T-helper 2 cell treated with Interferon-gamma antibody and Interleukin-4, amounts not matched to agents 5 μg/mL and 100 μg/mL, for 36 hours (primary cell): ENCODE data around the gene HDAC6.

Experiments used
- DNase-seq: peaks from one replicate; pipeline ENCODE4 v3.0.0; 2021; ENCODE audit warnings: low spot score
- H3K27ac Mint-ChIP-seq: one replicate; pipeline ENCODE4 v1.8.0; 2021; ENCODE audit warnings: mild to moderate bottlenecking, mixed read lengths
- H3K27me3 Mint-ChIP-seq: one replicate; pipeline ENCODE4 v1.8.0; 2021; ENCODE audit warnings: low read depth, mixed read lengths
- H3K36me3 Mint-ChIP-seq: one replicate; pipeline ENCODE4 v1.8.0; 2021; ENCODE audit warnings: low read depth, mixed read lengths
- H3K4me1 Mint-ChIP-seq: one replicate; pipeline ENCODE4 v1.8.0; 2021; ENCODE audit warnings: low read depth, mixed read lengths
- H3K4me3 Mint-ChIP-seq: one replicate; pipeline ENCODE4 v1.8.0; 2022; ENCODE audit warnings: mild to moderate bottlenecking, moderate library complexity, mixed read lengths
- H3K9me3 Mint-ChIP-seq: one replicate; pipeline ENCODE4 v1.8.0; 2021; ENCODE audit warnings: mixed read lengths

HDAC6 gene

DNA sequence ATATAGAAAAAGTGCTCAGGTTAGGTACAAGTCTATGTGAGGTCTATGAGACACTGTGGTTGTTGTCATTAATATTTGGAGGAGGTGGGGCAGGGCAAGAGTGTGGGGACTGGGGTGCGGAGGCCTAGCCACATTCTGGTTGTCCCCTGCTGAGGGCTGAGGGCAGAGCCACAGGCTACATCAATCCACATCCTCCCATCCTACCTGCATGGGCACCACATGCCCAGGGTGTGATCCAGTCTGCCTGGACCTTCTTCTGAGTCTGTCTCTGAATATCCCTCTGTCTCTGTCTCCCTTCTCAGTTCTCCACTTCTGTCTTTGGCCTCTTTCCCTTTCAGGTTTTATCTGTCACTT lies 16.7 kb upstream of the HDAC6 start:
- no peak for DNase-seq
- H3K27me3 Mint-ChIP-seq = peaks cover 14% of the 10 kb centered on the region
- no peak overlapping the region for H3K27ac Mint-ChIP-seq
- peaks cover 16% of the 10 kb centered on the region for H3K4me1 Mint-ChIP-seq
- H3K36me3 Mint-ChIP-seq = no peaks in the 10 kb centered on the region
- no peak overlapping the region for H3K4me3 Mint-ChIP-seq
- no peaks in the 10 kb centered on the region for H3K9me3 Mint-ChIP-seq

DNA sequence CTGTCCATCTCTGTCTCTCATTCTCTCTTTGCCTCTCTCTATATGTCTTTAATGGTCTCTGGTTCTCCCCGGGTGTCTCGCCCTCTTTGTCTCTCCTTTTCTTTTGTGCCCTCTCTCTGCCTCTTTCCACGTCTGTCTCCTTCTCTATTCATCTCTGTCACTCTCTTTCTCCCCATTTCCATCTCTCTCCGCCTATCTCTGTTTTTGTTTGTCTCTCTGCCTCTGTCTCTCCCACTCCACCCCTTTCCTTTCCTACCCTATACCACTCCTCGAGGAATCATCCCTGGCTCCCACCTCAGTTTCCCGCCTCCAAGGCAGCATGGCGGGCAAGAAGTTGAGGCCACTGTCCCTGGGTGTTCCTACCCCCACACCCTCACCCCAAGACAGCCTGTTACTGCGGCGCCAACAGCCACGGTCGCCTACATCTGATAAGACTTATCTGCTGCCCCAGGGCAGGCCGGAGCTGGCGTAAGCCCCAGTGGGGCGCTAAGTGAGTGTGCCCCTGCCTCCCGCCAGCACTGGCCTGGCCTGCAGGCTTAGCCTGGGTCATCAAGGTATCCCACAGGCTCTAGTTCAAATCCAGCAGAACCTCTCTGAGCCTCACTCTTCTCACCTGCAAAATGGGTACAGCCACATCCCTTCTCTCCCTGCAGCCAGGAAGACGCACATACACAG lies 16.2 kb upstream of the HDAC6 start:
- no peak overlapping the region for H3K4me3 Mint-ChIP-seq
- no peak overlapping the region for H3K27ac Mint-ChIP-seq
- peaks cover 14% of the 10 kb centered on the region for H3K27me3 Mint-ChIP-seq
- peaks cover 19% of the 10 kb centered on the region for H3K4me1 Mint-ChIP-seq
- DNase-seq = no peak
- no peaks in the 10 kb centered on the region for H3K9me3 Mint-ChIP-seq
- no peaks in the 10 kb centered on the region for H3K36me3 Mint-ChIP-seq

DNA sequence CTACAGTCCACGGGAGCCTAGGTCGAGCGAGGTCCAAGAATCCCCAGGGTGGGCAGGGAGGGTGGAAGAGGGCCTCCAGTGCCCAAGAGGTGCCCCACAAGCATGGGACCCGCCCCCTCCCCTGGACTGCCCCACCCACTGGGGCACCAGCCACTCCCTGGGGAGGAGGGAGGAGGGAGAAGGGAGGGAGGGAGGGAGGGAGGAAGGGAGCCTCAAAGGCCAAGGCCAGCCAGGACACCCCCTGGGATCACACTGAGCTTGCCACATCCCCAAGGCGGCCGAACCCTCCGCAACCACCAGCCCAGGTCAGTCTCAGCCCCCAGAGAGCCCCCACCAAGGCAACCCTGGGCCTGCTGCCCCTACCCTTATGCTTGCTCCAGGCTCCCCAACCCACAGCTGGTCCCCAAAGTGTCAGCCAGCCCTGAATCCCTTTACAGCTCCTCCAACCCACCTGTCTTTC lies 15.5 kb upstream of the HDAC6 start, which contains the start of gene GATA1:
GATA1 (plus strand) TSS at position 250 of the 460 bp plus-strand sequence. CDS start 4,520 bp downstream, outside the sequence.
- Mint-ChIP-seq H3K9me3 (no peaks in the 10 kb centered on the region), H3K4me3 (no peak within 1 kb of the TSS), H3K36me3 (no peaks in the 10 kb centered on the region), H3K27ac (no peak within 1 kb of the TSS), H3K4me1 (peaks cover 19% of the 10 kb centered on the region), H3K27me3 (peaks cover 14% of the 10 kb centered on the region)
- DNase-seq = no peak

DNA sequence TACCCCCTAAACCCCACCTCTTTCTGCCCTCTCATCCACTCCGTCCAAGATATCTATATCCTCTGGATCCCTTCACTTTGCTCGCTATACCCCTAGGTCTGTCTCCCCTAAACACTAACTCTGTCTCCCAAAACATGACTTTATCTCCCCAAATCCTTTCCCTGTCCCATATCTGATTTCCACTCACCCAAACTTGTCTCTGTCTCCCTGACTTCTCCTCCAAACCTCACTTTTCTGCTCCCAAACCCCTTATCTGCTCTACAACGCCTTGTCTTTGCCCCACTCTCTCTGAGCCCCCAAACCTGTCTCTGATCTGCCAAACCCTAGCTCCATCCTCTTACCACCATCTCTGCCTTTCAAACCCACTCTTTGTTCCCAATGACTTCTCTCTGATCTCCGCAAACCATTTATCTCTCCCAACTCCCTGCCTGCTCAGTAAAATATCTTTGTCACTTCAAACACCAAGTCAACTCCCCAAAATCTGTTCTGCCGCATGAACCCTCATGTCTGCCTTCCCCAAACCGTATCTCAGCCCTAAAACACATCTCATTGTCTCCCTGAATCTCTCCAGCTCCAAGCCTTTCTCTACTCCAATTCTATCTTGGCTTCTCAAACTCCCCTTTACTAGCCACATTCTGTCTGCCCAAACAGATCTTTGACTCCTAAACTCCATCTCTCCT lies 14.9 kb upstream of the HDAC6 start:
- no peak for DNase-seq
- peaks cover 14% of the 10 kb centered on the region for H3K27me3 Mint-ChIP-seq
- H3K27ac Mint-ChIP-seq = no peak overlapping the region
- H3K4me3 Mint-ChIP-seq = no peak overlapping the region
- peaks cover 19% of the 10 kb centered on the region for H3K4me1 Mint-ChIP-seq
- no peaks in the 10 kb centered on the region for H3K9me3 Mint-ChIP-seq
- H3K36me3 Mint-ChIP-seq = no peaks in the 10 kb centered on the region

DNA sequence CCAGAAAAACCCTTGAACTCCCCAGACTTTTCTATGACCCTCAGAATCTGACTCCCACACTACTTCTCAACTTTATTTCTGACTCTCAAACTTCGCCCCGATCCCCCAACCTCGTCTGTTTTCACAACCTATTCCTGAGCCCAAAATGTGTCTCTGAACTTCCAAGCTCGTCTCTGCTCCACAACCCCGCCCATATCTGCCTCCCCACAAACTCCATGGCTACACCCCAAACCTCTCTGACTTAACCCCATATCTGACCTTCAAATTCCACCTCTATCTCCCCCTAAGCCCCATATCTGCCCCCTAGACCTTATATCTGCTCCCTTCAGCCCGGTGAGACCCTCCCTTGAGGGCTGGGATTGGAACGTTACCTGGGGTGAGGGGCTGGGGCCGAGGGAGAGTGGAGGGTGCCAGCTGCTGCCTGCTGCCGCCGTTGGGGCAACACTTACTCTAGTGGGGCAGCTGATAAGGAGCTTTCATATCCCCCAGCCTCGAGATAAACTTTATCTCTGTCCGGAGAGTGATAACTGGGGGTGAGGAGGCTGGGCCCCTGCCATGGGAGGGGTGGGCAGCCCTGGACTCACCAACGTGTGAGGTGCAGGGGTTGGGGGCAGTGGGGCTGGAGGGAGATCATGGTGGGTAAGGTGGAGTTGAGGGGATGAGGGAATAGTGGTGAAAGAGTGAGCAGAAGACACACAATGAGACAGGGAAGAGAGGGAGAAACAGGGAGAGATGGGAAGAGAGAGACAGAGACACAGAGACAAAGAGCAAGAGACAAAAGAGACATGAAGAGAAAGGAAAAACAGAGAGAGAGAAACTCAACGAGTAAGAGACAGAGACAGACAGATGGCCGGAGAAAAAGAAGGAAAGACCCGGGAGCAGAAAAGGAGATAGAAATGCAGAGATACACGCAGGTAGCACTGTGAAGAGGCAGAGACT lies 14.1 kb upstream of the HDAC6 start:
- no peak for DNase-seq
- no peaks in the 10 kb centered on the region for H3K9me3 Mint-ChIP-seq
- H3K4me1 Mint-ChIP-seq = peaks cover 19% of the 10 kb centered on the region
- H3K27ac Mint-ChIP-seq = peak overlapping the region; percentile 18
- H3K4me3 Mint-ChIP-seq = no peak overlapping the region
- H3K36me3 Mint-ChIP-seq = no peaks in the 10 kb centered on the region
- peaks cover 14% of the 10 kb centered on the region for H3K27me3 Mint-ChIP-seq

DNA sequence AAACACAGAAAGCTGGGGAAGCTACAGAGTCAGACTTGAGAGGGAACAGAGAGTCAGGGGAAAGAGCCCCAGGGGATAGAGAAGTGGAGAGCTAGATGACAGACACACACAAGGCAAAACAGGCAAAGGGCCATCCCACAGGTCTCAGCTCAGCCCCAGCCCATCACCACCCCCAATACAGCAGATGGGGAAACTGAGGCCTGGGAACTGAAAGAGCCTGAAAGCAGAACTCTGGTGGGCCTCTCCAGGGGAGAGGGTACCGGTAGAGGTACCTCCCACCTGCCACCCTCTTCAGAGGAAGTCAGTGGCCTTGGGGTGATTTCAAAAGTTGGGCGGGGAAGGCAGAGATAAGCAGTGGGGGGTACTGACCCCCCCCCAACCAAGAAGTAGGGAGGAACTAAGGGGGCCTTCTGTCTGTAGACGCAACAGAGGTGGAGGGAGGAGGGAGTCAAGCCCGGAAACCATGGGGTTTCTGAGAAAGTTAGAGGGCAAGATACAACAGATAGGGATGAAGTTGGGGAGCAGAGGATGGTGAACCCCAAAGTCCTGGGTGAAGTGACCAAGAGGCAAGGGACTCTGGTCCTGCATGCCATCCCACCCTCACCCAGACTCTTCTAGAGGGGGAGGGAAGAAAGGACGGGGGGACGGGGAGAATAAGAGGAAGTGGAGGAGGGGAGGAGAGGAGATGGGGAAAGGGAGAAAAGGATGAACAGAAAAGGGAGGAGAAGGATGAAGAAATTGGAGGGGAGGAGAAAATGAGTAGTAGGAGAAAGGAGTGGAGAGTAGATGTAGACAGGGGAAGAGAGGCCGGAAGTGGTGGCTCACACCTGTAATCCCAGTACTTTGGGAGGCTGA lies 12.3 kb upstream of the HDAC6 start:
- Mint-ChIP-seq H3K4me1 (peaks cover 21% of the 10 kb centered on the region), H3K36me3 (no peaks in the 10 kb centered on the region), H3K27ac (peak overlapping the region; percentile 13), H3K4me3 (peak overlapping the region; percentile 42), H3K27me3 (peaks cover 14% of the 10 kb centered on the region), H3K9me3 (no peaks in the 10 kb centered on the region)
- no peak for DNase-seq

DNA sequence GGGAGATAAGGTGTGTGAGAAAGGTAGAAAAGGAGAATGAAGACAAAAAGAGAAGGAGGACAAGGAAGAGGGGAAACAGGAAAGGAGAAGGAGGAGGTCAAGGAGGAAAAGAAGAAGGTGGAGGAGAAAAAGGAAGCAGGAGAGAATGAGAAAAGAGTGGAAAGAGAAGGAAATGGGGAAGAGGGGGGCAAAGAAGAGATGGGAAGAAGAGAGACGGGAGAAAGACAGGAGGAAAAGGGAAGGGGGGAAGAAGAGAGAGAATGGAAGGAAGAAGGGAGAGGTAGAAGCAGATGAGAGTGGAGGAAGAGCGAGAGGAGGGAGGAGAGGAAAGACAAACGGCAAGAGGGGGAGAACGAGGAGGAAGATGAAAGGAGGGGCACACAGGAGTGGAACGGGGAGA lies 11.4 kb upstream of the HDAC6 start:
- H3K4me3 Mint-ChIP-seq = no peak overlapping the region
- H3K27me3 Mint-ChIP-seq = peaks cover 14% of the 10 kb centered on the region
- peaks cover 21% of the 10 kb centered on the region for H3K4me1 Mint-ChIP-seq
- DNase-seq = no peak
- no peaks in the 10 kb centered on the region for H3K36me3 Mint-ChIP-seq
- H3K9me3 Mint-ChIP-seq = no peaks in the 10 kb centered on the region
- H3K27ac Mint-ChIP-seq = no peak overlapping the region

DNA sequence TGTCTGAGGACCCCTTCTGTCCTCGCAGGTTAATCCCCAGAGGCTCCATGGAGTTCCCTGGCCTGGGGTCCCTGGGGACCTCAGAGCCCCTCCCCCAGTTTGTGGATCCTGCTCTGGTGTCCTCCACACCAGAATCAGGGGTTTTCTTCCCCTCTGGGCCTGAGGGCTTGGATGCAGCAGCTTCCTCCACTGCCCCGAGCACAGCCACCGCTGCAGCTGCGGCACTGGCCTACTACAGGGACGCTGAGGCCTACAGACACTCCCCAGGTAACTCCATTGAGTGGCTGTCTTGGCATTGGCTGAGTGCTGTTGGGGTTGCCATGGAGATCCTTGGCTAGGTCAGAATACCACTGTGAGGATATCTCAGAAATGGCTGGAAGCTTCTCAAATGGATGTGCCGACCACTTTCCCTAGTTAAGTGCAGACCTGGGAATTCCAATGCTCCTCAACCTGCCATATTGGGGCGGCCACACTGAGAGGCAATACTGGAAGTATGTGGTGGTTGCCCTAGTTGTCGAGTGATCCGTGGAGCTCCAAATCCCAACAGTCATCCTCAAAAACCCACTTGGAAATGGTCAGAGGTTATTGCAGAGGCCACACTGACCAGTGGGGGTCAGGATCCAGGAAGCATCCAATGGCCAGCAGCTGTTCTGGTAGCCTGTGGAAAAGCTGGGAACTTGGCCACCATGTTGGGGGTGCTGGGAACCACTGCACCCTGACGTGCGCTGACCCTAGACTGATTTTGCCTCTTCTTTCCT lies 10.6 kb upstream of the HDAC6 start:
- Mint-ChIP-seq H3K27ac (no peak overlapping the region), H3K36me3 (no peaks in the 10 kb centered on the region), H3K27me3 (peaks cover 14% of the 10 kb centered on the region), H3K4me1 (peaks cover 21% of the 10 kb centered on the region), H3K9me3 (no peaks in the 10 kb centered on the region), H3K4me3 (no peak overlapping the region)
- DNase-seq = no peak

DNA sequence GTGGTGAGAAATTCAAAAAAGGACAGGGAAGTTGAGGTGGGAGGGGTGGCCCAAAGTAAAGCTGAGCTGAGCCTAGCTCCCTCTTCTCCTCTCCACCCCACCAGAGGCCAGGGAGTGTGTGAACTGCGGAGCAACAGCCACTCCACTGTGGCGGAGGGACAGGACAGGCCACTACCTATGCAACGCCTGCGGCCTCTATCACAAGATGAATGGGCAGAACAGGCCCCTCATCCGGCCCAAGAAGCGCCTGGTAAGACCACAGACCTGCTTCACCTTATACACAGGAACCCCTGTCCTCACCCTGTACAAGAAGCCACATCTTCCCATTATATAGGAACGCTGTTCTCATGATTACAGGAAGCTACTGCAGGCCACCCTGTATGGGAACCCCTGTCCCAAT lies 9.6 kb upstream of the HDAC6 start:
- no peak for DNase-seq
- no peak overlapping the region for H3K4me3 Mint-ChIP-seq
- peaks cover 21% of the 10 kb centered on the region for H3K4me1 Mint-ChIP-seq
- H3K9me3 Mint-ChIP-seq = no peaks in the 10 kb centered on the region
- no peak overlapping the region for H3K27ac Mint-ChIP-seq
- H3K36me3 Mint-ChIP-seq = no peaks in the 10 kb centered on the region
- H3K27me3 Mint-ChIP-seq = peaks cover 12% of the 10 kb centered on the region

DNA sequence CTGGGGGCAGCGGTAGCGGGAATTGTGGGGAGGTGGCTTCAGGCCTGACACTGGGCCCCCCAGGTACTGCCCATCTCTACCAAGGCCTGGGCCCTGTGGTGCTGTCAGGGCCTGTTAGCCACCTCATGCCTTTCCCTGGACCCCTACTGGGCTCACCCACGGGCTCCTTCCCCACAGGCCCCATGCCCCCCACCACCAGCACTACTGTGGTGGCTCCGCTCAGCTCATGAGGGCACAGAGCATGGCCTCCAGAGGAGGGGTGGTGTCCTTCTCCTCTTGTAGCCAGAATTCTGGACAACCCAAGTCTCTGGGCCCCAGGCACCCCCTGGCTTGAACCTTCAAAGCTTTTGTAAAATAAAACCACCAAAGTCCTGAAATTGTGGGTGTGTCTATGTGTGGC lies 7.9 kb upstream of the HDAC6 start:
- peaks cover 3% of the 10 kb centered on the region for H3K27me3 Mint-ChIP-seq
- no peaks in the 10 kb centered on the region for H3K36me3 Mint-ChIP-seq
- DNase-seq = no peak
- no peak overlapping the region for H3K4me3 Mint-ChIP-seq
- no peak overlapping the region for H3K27ac Mint-ChIP-seq
- H3K9me3 Mint-ChIP-seq = no peaks in the 10 kb centered on the region
- H3K4me1 Mint-ChIP-seq = peaks cover 15% of the 10 kb centered on the region

DNA sequence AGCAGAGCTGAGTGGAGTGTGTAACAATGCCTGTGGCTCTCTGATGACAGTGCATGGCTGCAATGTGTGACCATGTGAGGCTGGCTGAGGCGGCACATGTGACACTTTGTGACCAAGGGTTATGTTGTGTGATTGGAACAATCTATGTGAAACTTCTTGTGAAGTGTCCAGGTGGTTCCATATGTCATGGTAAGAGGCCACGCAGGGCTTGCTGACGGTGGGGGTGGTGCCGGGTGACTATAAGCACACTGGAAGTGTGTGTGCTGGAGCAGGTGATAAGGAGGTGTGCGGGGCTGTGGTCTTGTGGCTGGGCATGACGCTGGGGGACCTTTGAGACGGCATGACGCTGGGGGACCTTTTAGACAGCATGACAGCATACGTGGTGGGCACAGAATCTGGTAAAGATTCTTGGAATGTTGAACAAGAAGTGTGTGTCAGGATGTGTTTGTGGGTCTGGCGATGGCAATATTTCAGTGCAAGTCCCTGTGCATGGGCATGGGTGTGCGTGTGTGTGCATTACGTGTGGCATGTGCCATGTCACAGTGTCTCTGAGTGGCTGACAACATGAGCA lies 7.4 kb upstream of the HDAC6 start:
- Mint-ChIP-seq H3K27me3 (peaks cover 3% of the 10 kb centered on the region), H3K36me3 (no peaks in the 10 kb centered on the region), H3K4me3 (no peak overlapping the region), H3K4me1 (peaks cover 11% of the 10 kb centered on the region), H3K9me3 (no peaks in the 10 kb centered on the region), H3K27ac (peak overlapping the region; percentile 41)
- DNase-seq = no peak

DNA sequence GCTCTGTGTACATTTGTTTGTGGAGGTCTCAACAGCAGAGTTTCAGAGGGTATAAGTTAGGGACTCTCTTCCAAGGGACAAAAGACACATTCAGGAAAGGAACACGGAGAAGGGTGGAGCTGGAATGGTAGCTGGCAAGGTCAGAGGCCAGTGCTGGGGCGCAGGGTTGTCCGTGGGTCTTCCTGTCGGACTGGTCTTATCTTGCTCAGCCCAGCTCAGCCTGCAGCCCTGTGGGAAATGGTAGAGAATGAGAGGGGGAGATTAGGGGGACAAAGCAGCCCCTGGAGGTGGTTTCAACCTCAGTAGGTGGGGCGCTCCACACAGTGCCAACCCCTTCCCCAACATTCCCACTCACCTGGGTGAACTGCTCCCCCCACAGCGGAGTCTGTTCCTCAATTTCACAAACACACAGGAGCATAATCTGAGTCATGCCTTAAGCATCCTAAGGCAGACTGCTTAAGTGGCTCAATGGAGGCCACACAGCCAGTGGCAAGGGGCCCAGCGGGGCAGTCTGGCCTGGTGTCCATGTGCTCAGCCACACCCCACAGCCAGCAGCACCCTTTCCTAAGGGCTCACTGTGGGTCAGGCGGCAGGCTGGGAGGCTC lies 6.9 kb upstream of the HDAC6 start:
- Mint-ChIP-seq H3K27me3 (no peaks in the 10 kb centered on the region), H3K27ac (no peak overlapping the region), H3K9me3 (no peaks in the 10 kb centered on the region), H3K4me3 (no peak overlapping the region), H3K4me1 (peaks cover 6% of the 10 kb centered on the region), H3K36me3 (no peaks in the 10 kb centered on the region)
- no peak for DNase-seq
